Measurements from ENCODE around the gene EIF4A2. TPM values are rescaled to one million over a fixed set of nuclear protein-coding genes. Genes with fewer than 3 reads are reported as not detected.

Gene EIF4A2
- total RNA-seq, 1 experiment from 2014 or later = 435 TPM

GRCh38 chr3:186760897-186761447, 22.4 kb upstream of the EIF4A2 start:
- POLR2A ChIA-PET (ENCODE audit: low non-redundant PET) = no interaction called here
- Histone ChIP-seq H3K27ac (ENCODE audit: low read depth, low read length, poor library complexity, severe bottlenecking) (no peak overlapping the region), H3K27me3 (replicated peaks; ENCODE audit: insufficient read depth, low read depth, low read length, poor library complexity) (no peaks in the 10 kb centered on the region), H3K36me3 (ENCODE audit: insufficient read depth, low read length, poor library complexity, severe bottlenecking) (no peaks in the 10 kb centered on the region), H3K9me3 (ENCODE audit: low read depth, low read length, poor library complexity, severe bottlenecking) (no peaks in the 10 kb centered on the region), H3K4me1 (ENCODE audit: insufficient read depth, low read length, poor library complexity, severe bottlenecking) (no peaks in the 10 kb centered on the region), H3K4me3 (ENCODE audit: low read depth, low read length, poor library complexity, severe bottlenecking) (no peak overlapping the region)
- intact Hi-C loops (cut with micrococcal nuclease; ENCODE audit: unreplicated experiment) = no loop called here
- CTCF ChIA-PET = interaction anchor here (0.6 kb wide), 1 partner anchor 504 kb away, joined by 6 read pairs; no protein-coding TSS in a partner anchor
- DNase-seq (ENCODE audit: low spot score) = no peak
- BruUV-seq (replicated peaks) = no TSS peak
- no peak for TF ChIP-seq EZH2 (IDR thresholded peaks at IDR 0.05; ENCODE audit: borderline replicate concordance, low read depth, low read length, poor library complexity, severe bottlenecking)
- TF ChIP-seq CTCF (conservative IDR thresholded peaks at IDR 0.05; ENCODE audit: low read depth, low read length) = no peak

- intact Hi-C loops (cut with micrococcal nuclease; ENCODE audit: unreplicated experiment) = no loop called here
- CTCF ChIA-PET = interaction anchor here (0.6 kb wide), 1 partner anchor 183 kb away, joined by 3 read pairs; no protein-coding TSS in a partner anchor
Measured at GRCh38 chr3:186772281-186772694, 11.1 kb upstream of the EIF4A2 start.

GRCh38 chr3:186772701-186773417, 10.5 kb upstream of the EIF4A2 start:
- CTCF ChIA-PET = interaction anchor here (0.6 kb wide), 1 partner anchor 184 kb away, joined by 3 read pairs; no protein-coding TSS in a partner anchor

More at GRCh38 chr3:186772281-186772694, 11.1 kb upstream of the EIF4A2 start:
- BruUV-seq (replicated peaks) = no TSS peak
- Histone ChIP-seq H3K4me1 (ENCODE audit: insufficient read depth, low read length, poor library complexity, severe bottlenecking) (no peaks in the 10 kb centered on the region), H3K36me3 (ENCODE audit: insufficient read depth, low read length, poor library complexity, severe bottlenecking) (no peaks in the 10 kb centered on the region), H3K27ac (ENCODE audit: low read depth, low read length, poor library complexity, severe bottlenecking) (no peak overlapping the region), H3K9me3 (ENCODE audit: low read depth, low read length, poor library complexity, severe bottlenecking) (no peaks in the 10 kb centered on the region), H3K4me3 (ENCODE audit: low read depth, low read length, poor library complexity, severe bottlenecking) (no peak overlapping the region), H3K27me3 (replicated peaks; ENCODE audit: insufficient read depth, low read depth, low read length, poor library complexity) (no peaks in the 10 kb centered on the region)
- TF ChIP-seq CTCF (conservative IDR thresholded peaks at IDR 0.05; ENCODE audit: low read depth, low read length) (no peak), EZH2 (IDR thresholded peaks at IDR 0.05; ENCODE audit: borderline replicate concordance, low read depth, low read length, poor library complexity, severe bottlenecking) (no peak)
- POLR2A ChIA-PET (ENCODE audit: low non-redundant PET) = no interaction called here
- DNase-seq (ENCODE audit: low spot score) = no peak

More at GRCh38 chr3:186772701-186773417, 10.5 kb upstream of the EIF4A2 start:
- DNase-seq (ENCODE audit: low spot score) = no peak
- no peaks in the 10 kb centered on the region for H3K27me3 ChIP-seq (replicated peaks; ENCODE audit: insufficient read depth, low read depth, low read length, poor library complexity)
- intact Hi-C loops (cut with micrococcal nuclease; ENCODE audit: unreplicated experiment) = no loop called here
- TF ChIP-seq CTCF (conservative IDR thresholded peaks at IDR 0.05; ENCODE audit: low read depth, low read length) (no peak), EZH2 (IDR thresholded peaks at IDR 0.05; ENCODE audit: borderline replicate concordance, low read depth, low read length, poor library complexity, severe bottlenecking) (no peak)
- H3K4me1 ChIP-seq (ENCODE audit: insufficient read depth, low read length, poor library complexity, severe bottlenecking) = no peaks in the 10 kb centered on the region
- H3K4me3 ChIP-seq (ENCODE audit: low read depth, low read length, poor library complexity, severe bottlenecking) = no peak overlapping the region
- H3K9me3 ChIP-seq (ENCODE audit: low read depth, low read length, poor library complexity, severe bottlenecking) = no peaks in the 10 kb centered on the region
- no peaks in the 10 kb centered on the region for H3K36me3 ChIP-seq (ENCODE audit: insufficient read depth, low read length, poor library complexity, severe bottlenecking)
- no peak overlapping the region for H3K27ac ChIP-seq (ENCODE audit: low read depth, low read length, poor library complexity, severe bottlenecking)
- no TSS peak for BruUV-seq (replicated peaks)
- POLR2A ChIA-PET (ENCODE audit: low non-redundant PET) = no interaction called here
